Stimulated activated CD4-positive, alpha-beta T cell treated with anti-CD3 and anti-CD28 coated beads, Interleukin-4, amount 100 ng/mL, for 24 hours (primary cell): ENCODE data around the gene MOV10L1.
"Not testable (repeated sequence)": the region's sequence is repeated elsewhere in the genome, so short reads cannot be mapped to it uniquely, and the experiment has no call there.

ENCODE experiments used
- DNase-seq: peaks from one replicate; pipeline ENCODE4 v3.0.0-alpha.2; 2020

MOV10L1 gene

DNA sequence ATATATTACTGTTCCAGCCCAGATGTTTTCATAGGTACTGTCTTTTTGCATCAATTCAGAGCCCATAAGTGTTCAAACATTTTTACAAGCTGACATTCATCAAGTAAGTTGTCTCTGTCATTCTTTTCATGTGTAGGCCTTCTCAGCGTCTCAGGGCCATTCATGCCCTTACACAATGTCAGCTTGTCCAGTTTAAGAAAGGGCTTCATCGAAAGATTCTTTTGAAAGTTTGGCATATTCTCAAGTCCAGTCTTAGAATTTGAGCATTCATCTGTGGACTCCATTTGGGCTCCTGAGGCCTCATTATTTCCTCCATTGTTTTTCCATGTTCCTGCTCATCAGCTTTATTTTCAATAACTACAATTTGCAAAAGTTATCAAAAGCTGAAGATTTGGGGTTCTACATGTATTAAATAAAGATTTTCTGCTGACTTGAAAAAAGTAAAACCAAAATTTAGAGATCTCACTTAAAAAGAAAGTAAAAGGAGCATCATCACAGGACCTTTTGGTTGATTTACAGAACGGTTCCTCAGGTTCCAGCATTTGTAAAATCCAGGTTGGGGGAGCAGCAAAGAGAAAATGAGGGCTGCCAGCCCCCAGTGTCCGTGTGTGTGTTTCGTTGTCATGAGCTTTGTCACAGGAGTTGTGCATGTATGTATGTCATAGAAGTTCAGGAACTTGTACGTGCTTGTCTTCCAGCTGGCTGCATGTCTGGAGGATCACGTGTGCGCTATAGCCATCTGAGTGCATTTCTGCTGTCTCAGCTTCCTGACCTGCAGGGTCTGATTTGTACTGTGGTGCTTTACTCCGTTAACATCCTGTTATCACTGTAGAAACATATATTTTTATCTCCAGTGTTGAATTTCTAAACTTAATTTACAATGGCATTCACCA is 15.6 kb downstream of the MOV10L1 start:
- no peak for DNase-seq

DNA sequence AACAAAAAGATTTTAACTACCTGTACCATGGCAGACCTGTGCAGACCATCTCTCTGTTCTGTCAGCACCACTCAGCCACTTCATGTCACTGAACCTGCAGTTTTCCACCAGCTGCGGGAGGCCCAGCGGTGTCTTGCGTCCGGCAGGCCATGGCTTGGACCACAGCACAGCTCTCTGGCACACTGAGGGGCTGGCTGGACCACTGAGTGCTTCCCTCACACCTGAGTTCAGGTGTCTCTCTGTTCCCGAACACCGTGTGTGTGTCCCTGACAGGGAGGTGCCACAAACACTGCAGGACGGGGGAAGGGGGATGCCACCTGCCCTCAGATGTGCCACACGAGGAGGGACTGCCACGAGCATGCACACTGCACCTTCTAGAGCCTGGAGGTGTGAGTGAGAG is 17.7 kb downstream of the MOV10L1 start:
- no peak for DNase-seq

DNA sequence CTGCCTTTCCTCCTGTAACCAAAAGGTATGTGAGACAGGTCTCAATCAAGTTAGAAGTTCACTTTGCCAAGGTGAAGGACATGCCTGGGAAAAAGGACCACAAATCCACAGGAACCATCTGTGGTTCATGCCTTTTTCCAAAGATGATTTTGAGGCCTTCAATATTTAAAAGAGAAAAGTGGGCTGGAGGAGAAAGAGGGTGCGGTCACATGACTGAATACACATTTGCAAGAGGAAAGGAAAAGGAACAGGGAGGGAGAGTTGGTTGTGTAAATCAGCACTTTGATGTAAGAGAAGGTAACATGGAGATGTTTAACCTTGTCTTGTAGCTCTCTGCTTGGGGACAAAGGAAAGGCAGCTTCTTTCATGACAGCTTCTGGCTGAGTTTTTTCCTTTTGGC is 21.2 kb downstream of the MOV10L1 start:
- DNase-seq: no peak

DNA sequence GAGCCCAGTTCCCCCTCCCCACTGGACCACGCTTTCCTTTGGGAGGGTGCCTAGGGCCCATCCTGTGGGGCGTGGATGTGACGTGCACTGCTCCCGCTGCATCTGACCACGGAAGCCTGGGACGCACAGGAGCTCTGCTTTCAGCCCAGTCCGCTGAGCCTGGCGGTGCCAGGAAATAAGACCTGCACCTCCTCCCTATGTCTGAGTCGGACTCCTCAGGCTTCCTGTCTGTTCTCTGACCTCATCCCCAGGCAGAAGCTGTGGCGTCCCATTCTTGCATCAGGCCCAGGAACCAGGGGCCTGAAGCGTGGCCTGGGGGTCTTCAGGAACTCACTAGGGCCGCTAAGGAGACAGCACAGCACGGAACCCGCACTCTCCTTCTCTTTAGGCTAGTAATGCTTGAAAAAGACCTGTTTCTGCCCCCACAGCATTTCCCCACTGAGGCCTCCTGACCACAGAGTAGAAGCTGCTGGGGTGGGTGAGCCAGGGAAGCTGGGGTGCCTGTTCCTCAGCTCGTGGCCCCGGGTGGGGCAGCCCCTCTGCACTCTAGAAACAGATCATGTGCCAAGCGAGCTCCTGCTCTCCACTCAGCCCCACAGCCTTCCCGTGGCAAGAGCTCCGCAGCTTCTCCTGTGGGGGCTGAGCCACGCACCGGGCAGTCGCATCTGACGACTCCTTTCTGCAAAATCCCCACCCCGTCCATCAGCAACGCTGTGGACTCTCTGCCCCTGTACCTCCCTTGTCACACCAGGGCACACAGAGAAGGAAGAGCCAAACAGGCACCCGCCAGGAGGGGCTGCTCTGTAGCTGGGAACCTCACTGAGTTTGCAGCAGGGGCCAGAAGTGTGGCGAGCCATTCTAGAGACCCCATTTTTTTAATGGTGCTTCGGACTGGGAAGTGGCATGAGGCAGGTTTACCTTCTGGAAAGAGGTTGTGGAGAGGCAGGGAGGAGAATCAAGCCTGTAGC is 22.6 kb downstream of the MOV10L1 start:
- DNase-seq: no peak

DNA sequence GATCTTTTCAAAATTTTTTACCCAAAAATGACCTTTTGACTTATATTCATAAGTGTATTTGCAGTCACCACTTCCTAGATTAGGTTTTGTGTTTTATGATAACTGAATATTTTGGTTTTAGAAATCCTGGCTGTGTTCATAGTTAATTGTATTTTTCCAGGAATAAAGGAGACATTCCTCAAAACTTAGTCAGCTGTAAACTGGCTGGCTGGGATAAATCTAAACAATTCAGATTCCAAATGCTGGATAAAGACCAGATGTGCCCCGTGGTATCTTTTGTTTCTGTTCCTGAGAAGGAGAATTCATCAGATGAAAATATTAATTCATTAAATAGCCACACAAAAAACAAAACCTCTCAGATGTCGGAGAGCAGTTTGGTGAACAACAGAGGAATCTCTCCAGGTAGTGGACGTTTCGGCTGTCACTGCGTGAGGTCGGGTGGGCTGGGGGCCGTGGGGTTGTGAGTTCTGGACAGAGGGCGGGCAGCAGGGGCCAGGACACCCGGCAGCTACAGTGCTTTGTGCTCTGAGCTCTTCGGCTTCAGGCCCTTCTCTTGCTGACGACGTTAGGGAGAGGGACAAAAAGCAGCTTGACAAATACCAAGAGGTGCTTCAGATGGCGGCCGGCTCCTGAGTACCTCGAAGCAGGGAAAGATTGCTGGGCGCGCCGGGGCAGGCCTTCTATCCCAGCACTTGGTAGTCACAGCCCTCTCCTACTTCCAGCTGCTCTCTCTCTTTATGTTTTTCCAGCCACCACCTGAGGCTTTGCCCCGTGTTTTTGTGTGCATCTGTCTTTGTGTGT is 24.6 kb downstream of the MOV10L1 start:
- DNase-seq: no peak

DNA sequence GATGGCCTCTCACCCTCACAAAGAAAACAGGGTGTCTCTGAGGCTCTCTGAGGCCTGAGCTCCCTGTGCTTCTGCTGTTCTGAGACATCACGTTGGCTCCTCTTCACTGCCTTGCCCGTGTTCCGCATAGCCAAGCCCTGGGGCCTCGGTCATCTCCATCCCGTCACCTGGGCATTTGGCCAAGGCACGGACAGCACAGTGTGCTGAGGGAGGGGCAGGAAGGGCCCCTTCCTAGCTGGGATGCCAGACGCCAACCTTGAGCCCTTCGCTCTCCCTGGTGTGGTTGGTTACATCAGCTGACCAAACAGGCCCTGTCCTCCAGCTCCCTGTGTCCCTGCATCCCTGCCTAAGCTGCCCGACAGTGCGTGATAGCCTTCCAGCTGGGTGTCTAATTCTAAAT is 25.9 kb downstream of the MOV10L1 start:
- DNase-seq: no peak

DNA sequence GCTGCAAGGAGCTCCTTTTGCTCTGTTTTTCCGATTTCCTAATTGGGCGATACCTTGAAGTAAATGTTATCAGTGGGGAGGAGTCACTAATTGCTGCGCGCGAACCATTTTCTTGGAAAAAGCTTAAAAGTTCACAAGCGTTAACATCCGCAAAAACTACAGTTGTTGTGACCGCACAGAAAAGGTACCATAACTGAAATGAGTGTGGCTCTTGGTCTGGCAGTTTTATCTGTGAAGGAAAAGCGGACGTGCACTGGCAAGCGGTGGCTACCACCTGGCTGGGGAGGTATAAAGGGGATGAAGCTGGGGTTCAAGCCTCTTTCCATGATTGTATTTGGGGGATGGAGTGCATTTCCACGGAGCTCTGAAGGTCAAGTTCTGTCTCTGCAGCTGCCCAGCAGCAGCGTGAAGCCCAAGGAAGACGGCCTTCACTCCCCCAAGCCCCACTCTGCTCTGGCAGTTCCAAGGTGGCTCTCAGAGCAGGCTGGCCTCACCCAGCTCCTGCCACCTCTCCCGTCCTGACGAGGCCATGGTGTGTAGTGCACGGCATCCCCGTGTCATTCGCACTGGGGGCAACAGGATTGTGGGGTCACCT is 27.5 kb downstream of the MOV10L1 start:
- DNase-seq: no peak

DNA sequence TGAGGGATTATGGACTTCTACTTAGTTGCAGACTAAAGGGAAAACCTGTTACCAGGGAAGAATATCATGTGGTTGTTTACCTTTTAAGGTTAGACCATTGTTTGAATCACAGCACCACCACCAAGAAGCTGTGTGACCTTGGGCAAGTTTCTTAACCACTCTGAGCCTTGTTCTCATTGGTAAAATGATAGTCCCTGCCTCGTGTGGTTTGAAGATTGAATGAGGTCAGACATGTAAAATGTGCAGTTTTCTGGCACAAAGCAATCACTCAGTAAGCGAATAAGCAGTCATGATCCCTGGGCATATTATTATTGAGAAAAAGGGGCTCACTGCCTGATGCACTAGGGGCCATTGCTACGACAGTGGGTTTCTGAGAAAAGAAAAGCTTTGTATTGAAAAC is 28.3 kb downstream of the MOV10L1 start:
- DNase-seq: no peak

DNA sequence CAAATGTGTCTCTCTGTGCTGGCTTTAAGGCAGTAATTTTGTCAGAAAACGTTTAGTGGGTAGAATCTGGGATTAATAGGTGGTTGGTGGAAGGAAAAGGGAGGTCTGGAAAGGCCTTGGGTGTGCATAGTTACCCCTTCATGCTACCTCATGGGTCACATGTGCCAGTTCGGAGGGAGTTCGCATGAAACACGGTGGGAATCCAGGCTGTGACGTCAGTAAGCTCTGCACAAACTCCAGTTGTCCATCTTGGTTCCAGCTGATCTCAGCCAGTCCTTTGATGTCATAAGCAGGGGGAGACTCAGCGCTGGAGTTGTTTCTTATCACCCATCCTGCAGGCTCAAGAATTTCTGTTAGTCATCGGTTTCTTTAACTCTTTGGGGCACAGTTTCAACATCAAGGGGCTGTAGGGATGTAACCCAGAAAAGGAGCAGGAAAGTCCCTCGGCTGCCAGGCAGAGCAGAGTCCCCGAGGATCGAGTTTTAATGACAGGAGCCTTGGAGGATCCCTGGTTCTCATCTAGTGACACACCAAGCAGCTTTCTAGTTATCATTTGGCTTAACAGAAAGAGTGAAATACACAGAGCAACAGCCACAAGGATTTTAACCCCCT is 28.9 kb downstream of the MOV10L1 start:
- DNase-seq: no peak

DNA sequence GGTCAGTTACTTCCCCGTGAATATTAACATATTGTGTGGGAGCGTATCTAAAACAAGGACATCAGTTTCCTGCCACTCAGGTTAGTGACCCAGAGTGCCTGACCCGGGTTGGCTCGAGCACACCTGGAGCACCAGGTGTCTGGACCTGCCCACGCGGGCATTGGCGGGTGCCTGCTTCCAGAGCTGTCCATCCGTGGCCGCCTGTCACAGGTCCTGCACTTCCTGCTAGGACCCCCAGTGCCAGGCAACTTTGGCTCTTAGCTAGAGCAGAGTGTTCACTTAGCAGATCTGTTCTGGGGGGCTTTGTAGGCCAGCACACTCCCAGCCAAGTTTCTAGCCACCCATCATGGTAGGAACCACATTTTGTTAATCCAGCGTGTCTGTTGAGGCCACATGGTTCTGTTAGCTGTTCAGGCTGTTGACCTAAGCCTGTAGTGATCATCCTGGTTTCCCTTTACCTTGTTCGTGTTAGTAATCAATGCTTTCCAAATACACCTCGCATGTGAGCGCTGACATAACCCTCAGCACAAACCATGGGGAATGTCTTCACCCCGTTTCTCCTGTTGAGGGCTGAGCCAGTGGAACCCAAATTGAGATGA is 29.5 kb downstream of the MOV10L1 start:
- no peak for DNase-seq

DNA sequence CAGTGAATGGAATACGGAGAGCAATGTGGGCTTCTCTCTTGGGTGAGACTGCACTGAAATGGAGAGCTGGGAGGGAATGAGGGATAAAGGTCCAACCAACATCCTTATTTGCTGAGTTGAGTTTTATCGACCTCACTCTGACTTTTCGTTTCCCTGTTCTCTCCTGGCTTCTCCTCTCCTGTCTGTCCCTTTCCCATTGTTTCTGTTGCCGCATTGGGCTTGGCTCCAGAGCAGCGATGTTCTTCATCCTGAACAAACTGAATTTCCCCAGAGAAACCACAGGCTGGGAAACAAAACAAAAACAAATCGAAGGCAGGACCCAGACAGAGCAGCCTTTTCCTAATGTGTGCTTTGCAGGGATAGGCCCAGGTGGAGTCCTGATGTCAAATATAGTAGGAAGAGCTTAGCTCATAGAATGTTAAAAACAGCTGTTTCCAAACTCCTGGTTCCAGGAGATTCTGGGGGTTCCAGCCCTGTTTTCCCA is 30.0 kb downstream of the MOV10L1 start:
- no peak for DNase-seq

DNA sequence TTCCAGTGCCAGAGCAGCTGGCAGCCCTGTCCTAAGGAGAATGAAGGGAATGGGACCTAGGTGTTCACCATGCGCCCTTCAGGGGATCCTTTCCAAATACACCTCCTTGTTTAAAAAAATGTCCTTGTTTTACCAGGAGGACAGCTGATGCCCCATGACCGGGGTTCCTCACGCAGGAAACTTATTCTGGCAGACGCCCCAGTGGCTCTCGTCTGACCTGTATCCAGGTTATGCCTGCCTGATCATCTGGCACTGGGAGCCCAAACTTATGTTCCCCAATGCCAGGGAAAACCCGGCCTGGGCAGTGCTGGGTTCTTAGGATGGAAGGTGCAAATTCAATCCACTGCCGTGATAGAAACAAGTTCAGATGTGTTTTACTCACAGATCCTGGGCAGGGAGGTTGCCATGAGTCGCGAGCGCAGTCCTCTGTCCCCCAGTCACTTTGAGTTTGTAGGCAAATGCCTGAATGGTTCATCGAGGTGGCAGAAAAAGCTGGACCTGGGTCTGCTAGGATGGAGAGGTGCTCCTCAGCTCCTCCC is 31.5 kb downstream of the MOV10L1 start:
- DNase-seq: no peak

DNA sequence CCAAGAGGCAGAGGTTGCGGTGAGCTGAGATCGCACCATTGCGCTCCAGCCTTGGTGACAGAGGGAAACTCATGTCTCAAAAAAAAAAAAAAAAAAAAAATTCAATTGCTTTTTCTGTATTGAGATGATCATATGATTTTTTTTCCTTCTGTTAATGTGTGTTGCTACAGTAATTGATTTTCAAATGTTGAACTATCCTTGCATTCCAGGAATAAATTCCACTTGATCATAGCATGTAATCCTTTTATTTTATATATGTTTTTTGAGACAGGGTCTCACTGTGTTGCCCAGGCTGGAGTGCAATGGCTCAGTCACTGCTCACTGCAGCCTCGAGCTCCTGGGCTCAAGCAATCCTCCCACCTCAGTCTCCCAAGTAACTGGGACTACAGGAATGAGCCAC is 33.3 kb downstream of the MOV10L1 start:
- no peak for DNase-seq

DNA sequence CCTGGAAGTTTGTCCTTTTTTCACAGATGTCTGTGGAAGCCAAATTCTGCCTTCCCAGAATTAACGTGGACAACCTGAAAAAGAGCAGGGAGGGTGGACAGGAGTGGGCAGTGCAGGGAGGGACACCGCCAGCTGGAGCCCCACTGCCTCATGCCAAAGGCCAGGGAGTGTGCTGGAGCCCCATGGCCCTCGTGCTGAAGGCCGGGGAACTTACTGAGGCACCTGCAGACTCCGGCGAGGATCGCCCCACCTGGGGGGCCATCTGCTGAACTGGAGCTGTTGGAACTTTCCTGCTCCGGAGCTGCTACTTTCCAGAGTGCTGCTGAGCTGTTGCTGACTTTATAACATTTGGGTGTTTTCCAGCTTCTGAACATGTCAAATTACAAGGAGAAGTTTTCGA is 35.2 kb downstream of the MOV10L1 start:
- DNase-seq: no peak

DNA sequence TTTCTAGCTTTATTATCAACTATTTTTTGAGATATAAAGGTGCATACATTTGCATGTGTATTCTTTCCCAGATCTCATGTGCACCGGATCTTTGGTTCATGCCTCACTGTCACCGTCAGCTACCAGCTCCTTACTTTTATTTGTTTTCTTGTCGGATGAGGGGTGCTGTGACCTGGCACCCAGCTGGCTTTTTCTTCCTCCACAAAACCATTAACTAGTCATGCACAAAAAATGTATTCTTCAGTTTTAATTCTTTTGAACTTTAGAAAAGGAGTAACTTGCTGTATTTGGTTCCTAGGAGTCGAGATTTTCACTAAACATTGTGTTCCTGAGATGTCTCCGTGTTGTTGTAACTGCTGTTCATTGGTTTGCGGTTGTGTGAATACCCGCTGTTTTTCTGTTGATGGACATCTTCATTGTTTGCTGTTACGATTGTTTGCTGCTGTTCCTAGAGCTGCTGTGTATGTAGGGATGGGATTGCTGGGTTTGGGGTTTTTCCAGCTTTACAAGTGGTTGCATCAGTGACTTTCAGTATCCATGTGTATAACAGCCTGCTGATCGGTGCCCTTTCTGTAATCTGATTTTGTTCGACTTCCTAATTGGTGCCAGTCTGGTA is 39.4 kb downstream of the MOV10L1 start:
- DNase-seq: no peak

DNA sequence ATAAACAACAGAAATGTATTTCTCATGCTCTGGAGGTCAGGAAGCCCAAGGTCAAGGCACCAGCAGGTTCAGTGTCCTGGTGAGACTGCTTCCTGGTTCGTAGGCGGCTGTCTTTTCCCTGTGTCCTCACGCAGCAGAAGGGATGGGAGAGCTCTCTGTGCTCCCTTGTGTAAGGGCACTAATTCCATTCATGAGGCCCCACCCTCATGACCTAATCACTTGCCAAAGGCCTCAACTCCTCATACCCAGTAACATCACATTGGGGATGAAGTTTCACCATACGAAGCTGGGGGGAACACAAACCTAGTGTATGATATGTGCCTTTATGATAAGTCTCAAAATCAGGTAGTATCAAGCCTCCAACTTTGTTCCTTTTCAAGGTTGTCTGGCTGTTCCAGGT is 42.1 kb downstream of the MOV10L1 start:
- no peak for DNase-seq

DNA sequence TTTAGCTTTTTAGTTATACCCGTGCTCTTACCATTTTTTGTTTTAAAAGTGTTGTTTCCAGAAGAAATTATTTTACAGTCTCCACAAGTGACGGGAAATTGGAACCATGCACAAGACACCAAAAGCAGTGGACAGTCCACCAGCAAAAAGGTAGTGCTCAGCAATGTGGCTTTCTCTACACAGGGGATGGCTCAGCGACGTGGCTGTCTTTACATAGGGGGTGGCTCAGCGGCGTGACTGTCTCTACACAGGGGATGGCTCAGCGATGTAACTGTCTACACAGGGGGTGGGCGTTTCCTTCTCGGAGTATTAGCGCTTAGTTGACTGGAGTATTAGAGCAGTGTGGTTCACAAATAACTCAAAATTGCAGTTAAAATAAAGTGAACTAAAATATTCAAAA is 44.7 kb downstream of the MOV10L1 start:
- DNase-seq: no peak

DNA sequence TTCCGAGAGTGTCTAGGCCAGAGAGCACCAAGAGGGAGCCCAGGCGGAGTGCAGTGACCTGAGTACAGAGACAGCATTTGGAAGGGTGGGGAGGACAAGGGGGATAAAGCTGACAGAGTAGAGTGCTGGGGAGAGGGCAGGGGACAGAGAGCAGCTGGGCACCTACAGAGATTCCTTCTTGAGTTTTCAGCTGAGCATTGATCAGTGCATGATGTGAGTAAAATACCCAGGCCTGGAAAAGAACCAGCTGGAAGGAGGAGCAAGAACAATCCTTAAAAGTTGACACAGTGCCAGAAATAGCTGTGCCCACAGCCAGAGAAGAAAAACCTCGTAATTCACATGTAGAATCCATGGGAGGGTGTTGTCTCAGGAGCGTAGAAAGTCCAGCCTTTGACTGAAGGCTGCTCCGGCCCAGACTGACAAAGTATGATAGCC is 46.8 kb downstream of the MOV10L1 start:
- DNase-seq: no peak

DNA sequence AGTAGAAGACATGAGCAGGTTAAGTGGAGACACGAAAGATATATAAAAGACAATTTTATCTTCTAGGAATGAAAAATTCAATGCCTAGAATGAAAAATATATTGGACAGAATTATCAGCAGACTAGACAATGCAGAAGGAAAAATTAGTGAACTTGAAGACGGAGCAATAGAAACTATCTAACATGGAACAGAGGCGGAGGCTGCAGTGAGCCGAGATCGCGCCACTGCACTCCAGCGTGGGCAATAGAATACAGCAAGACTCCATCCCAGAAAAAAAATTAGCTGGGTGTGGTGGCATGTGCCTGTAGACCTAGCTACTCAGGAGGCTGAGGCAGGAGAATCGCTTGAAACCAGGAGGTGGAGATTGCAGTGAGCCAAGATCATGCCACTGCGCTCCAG is 47.5 kb downstream of the MOV10L1 start:
- not testable (repeated sequence) for DNase-seq

DNA sequence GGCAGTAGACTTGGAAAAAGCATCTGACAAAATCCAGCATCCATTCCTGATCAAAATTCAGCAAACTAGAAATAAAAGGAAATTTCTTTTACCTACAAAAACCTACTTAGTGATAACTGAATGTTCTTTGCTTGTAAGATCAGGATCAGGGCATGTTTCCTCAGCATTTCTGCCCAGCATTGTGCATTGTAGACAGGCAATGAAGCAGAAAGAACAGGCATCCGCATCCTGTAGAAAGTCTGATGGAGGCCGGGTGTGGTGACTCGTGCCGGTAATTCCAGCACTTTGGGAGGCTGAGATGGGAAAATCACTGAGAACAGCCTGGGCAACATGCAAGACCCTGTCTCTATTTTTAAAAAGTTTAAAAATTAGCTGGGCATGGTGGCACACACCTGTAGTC is 48.2 kb downstream of the MOV10L1 start:
- no peak for DNase-seq

DNA sequence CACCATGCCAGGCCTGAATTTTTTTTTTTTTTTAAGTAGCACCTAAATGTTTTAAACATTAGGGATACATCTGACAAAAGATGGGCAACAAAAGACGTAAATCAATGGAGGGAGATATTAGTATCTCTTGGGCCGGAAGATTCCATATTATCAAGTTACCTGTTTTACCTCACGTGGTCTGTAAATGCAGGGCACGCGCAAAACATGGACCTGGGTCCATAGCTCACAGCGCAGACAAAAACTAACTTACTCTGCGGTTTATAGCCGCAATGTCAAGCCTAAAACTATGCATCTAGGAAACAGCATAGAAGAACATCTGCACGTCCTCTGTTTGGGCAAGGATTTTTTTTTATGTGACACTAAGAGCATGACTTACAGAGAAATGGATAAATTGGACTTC is 49.2 kb downstream of the MOV10L1 start:
- DNase-seq: no peak
